Tibial nerve (tissue), 4 donors: ENCODE data around the gene FTMT. TPM values are rescaled to one million over a fixed set of nuclear protein-coding genes. Genes with fewer than 3 reads are reported as not detected.

Source experiments
- DNase-seq, 2 donors: peaks; one replicate each; pipeline ENCODE4 v3.0.0-alpha.2; 2019; ENCODE audit warnings: low spot score in 2 of 2
- H3K27ac ChIP-seq, 4 donors: fragments of 200-600 bp; sonication (generic) in 3 of 4; one replicate each; pipeline ENCODE4 v1.5.1; 2017 to 2019; ENCODE audit warnings: mild to moderate bottlenecking in 1 of 4
- H3K27me3 ChIP-seq, 2 donors: fragments of 200-600 bp; sonication (generic) in 1 of 2; one replicate each; pipeline versions ENCODE4 v1.5.1 to v1.6.0; 2017 to 2019
- H3K36me3 ChIP-seq, 3 donors: fragments of 200-600 bp; sonication (generic); one replicate each; pipeline ENCODE4 v1.5.1; 2018 to 2019
- H3K4me1 ChIP-seq, 4 donors: fragments of 200-600 bp; sonication (generic) in 3 of 4; one replicate each; pipeline ENCODE4 v1.5.1; 2017 to 2019
- H3K4me3 ChIP-seq, 4 donors: fragments of 200-600 bp; sonication (generic) in 3 of 4; one replicate each; pipeline ENCODE4 v1.5.1; 2017 to 2019; ENCODE audit warnings: mild to moderate bottlenecking in 1 of 4, moderate library complexity in 1 of 4
- H3K9me3 ChIP-seq, 4 donors: fragments of 200-600 bp; sonication (generic) in 3 of 4; one replicate each; pipeline ENCODE4 v1.5.1; 2017 to 2019
- EP300 ChIP-seq, 2 donors: sonication (generic); formaldehyde crosslinking; IDR thresholded peaks; one replicate each; pipeline ENCODE4 v1.6.1; 2017; ENCODE audit warnings: antibody characterized with exemption in 2 of 2, mild to moderate bottlenecking in 1 of 2
- POLR2A ChIP-seq, 2 donors: fragments of 450-650 bp; IDR thresholded peaks; one replicate each; pipeline ENCODE4 v1.6.1; 2017; ENCODE audit warnings: antibody characterized with exemption in 2 of 2, mild to moderate bottlenecking in 2 of 2, moderate library complexity in 2 of 2
- WGBS, 2 donors: methylation state at CpG; one replicate each; pipeline ENCODE4 v1.1.5; 2018; 5-methylcytosine and 5-hydroxymethylcytosine counted together
- total RNA-seq, 4 donors: library from RNA; depleted of rRNA; stranded (reverse); fragments of >200 nt; gene quantifications; one replicate each; pipeline ENCODE4 v1.1.0, GENCODE V29; 2016
- TF ChIP-seq, protein P1 (sequence below), 5 experiments: fragments of 200-600 bp in 3 of 5; fragments of 450-650 bp in 2 of 5; sonication (generic) in 3 of 5; IDR thresholded peaks; one replicate each; pipeline ENCODE4 v1.5.1; 2016 to 2019; ENCODE audit warnings: antibody characterized with exemption in 5 of 5, mild to moderate bottlenecking in 3 of 5, moderate library complexity in 2 of 5

Gene FTMT
- total RNA-seq, 4 donors from 2014 or later = not detected

GRCh38 chr5:121862801-121863200 lies 11.1 kb downstream of the FTMT start:
- DNase-seq = no peak
- 63 to 68% methylated on average over 3 of the region's 3 CpGs for WGBS, 2 donors
- no peak for TF ChIP-seq POLR2A (IDR thresholded peaks at IDR 0.05)
- TF ChIP-seq, protein P1, sequence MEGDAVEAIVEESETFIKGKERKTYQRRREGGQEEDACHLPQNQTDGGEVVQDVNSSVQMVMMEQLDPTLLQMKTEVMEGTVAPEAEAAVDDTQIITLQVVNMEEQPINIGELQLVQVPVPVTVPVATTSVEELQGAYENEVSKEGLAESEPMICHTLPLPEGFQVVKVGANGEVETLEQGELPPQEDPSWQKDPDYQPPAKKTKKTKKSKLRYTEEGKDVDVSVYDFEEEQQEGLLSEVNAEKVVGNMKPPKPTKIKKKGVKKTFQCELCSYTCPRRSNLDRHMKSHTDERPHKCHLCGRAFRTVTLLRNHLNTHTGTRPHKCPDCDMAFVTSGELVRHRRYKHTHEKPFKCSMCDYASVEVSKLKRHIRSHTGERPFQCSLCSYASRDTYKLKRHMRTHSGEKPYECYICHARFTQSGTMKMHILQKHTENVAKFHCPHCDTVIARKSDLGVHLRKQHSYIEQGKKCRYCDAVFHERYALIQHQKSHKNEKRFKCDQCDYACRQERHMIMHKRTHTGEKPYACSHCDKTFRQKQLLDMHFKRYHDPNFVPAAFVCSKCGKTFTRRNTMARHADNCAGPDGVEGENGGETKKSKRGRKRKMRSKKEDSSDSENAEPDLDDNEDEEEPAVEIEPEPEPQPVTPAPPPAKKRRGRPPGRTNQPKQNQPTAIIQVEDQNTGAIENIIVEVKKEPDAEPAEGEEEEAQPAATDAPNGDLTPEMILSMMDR (IDR thresholded peaks at IDR 0.05) = no peak
- no peak for TF ChIP-seq EP300 (IDR thresholded peaks at IDR 0.05)
- Histone ChIP-seq H3K27me3 (no peaks in the 10 kb centered on the region), H3K4me3 (no peak overlapping the region), H3K36me3 (no peaks in the 10 kb centered on the region), H3K9me3 (no peaks in the 10 kb centered on the region), H3K27ac (no peak overlapping the region), H3K4me1 (no peaks in the 10 kb centered on the region)

- Histone ChIP-seq H3K4me3 (no peak overlapping the region), H3K27ac (no peak overlapping the region), H3K36me3 (no peaks in the 10 kb centered on the region), H3K9me3 (no peaks in the 10 kb centered on the region), H3K4me1 (no peaks in the 10 kb centered on the region), H3K27me3 (no peaks in the 10 kb centered on the region)
- WGBS, 2 donors = 65 to 81% methylated on average over 2 of the region's 2 CpGs
- DNase-seq = no peak
- TF ChIP-seq EP300 (IDR thresholded peaks at IDR 0.05) (no peak), POLR2A (IDR thresholded peaks at IDR 0.05) (no peak)
- TF ChIP-seq, protein P1 (IDR thresholded peaks at IDR 0.05) = no peak
Measured at GRCh38 chr5:121863753-121864285, 12.1 kb downstream of the FTMT start.

DNA sequence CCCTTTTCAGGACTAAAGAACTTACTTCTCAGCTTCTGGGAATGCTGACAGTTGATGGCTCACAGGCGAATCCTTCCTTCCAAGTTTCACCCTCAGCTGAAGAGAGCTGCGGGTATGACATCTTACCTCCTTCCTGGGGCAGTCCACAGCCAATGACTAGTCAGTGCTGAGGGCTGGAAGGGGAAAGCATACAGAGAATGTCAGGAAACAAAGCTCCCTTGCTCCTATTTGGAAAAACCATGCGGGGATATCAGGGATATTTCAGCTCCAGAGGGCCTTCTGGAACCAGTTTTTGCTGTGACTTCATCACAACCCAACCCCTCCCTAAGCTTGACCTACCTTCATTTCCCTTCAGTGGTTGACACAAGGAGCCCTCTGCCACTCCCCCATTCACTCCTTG lies 15.7 kb downstream of the FTMT start:
- Histone ChIP-seq H3K27me3 (no peaks in the 10 kb centered on the region), H3K36me3 (no peaks in the 10 kb centered on the region), H3K27ac (no peak overlapping the region), H3K9me3 (no peaks in the 10 kb centered on the region), H3K4me1 (no peaks in the 10 kb centered on the region), H3K4me3 (no peak overlapping the region)
- WGBS, 2 donors = 73 to 83% methylated on average over 3 of the region's 3 CpGs
- no peak for TF ChIP-seq POLR2A (IDR thresholded peaks at IDR 0.05)
- TF ChIP-seq, protein P1 (IDR thresholded peaks at IDR 0.05) = no peak
- no peak for DNase-seq

DNA sequence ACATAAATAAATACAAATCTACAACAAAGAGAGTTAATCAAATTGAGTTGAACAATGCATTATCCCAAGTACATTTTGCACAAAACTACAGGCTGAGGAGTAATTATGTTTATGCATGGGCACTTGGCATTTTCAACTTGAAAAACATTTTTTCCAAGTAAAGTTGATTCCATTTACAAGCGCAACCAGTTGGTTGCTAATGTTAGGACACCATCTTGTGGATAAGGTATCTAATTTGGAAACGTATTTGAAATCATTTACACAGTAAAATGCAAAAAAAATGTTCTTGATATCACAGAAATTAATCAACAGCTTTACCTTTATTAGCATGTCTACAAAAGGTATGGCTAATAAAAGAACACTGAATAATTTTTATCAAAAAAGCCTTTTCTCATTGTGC lies 18.8 kb downstream of the FTMT start:
- WGBS, 2 donors = 23 to 44% methylated on average over 2 of the region's 2 CpGs
- Histone ChIP-seq H3K9me3 (no peaks in the 10 kb centered on the region), H3K36me3 (no peaks in the 10 kb centered on the region), H3K4me1 (no peaks in the 10 kb centered on the region), H3K27ac (no peak overlapping the region), H3K4me3 (no peak overlapping the region), H3K27me3 (no peaks in the 10 kb centered on the region)
- TF ChIP-seq POLR2A (IDR thresholded peaks at IDR 0.05) (no peak), EP300 (IDR thresholded peaks at IDR 0.05) (no peak)
- TF ChIP-seq, protein P1 (IDR thresholded peaks at IDR 0.05) = no peak
- no peak for DNase-seq

- Histone ChIP-seq H3K27me3 (no peaks in the 10 kb centered on the region), H3K4me1 (no peaks in the 10 kb centered on the region), H3K36me3 (no peaks in the 10 kb centered on the region), H3K9me3 (no peaks in the 10 kb centered on the region), H3K4me3 (no peak overlapping the region), H3K27ac (no peak overlapping the region)
- TF ChIP-seq EP300 (IDR thresholded peaks at IDR 0.05) = no peak
- TF ChIP-seq, protein P1 (IDR thresholded peaks at IDR 0.05) = no peak
- TF ChIP-seq POLR2A (IDR thresholded peaks at IDR 0.05) = no peak
- 79 to 80% methylated on average over 2 of the region's 2 CpGs for WGBS, 2 donors
- DNase-seq = no peak
Measured at GRCh38 chr5:121872856-121873255, 21.2 kb downstream of the FTMT start.
